WI38 (cell line): Measurements from ENCODE around the gene KCNJ6.

Experiments
- H3K4me3 ChIP-seq: 2 replicates; pipeline ENCODE4 v1.5.1; 2011; ENCODE audit warnings: low read depth, mild to moderate bottlenecking, control low read depth, low read length
- TF ChIP-seq, protein P1 (sequence below): IDR thresholded peaks from 2 replicates; pipeline ENCODE4 v1.5.1; 2012; ENCODE audit warnings: low read depth, mild to moderate bottlenecking, control low read depth, low read length

Gene KCNJ6

DNA sequence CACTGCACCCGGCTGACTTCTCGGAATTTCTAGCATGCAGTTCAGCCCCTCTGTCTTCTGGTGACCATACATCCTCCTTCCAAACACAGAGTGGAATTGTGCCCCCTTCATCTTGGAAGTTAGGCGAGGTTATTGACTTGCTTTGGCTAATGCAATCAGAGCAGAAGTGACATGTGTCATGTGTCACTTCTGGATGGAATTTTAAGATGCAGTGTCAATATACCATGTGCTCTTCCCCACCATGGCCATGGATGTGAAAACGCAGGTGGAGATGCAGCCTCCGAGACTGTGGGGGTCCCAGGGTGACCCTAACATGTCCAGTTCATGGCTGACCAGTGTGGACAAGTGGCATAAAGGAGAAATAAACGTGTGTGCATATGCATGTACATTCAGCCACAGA is 83.0 kb downstream of the KCNJ6 start:
- H3K4me3 ChIP-seq: no peak overlapping the region
- TF ChIP-seq, protein P1, sequence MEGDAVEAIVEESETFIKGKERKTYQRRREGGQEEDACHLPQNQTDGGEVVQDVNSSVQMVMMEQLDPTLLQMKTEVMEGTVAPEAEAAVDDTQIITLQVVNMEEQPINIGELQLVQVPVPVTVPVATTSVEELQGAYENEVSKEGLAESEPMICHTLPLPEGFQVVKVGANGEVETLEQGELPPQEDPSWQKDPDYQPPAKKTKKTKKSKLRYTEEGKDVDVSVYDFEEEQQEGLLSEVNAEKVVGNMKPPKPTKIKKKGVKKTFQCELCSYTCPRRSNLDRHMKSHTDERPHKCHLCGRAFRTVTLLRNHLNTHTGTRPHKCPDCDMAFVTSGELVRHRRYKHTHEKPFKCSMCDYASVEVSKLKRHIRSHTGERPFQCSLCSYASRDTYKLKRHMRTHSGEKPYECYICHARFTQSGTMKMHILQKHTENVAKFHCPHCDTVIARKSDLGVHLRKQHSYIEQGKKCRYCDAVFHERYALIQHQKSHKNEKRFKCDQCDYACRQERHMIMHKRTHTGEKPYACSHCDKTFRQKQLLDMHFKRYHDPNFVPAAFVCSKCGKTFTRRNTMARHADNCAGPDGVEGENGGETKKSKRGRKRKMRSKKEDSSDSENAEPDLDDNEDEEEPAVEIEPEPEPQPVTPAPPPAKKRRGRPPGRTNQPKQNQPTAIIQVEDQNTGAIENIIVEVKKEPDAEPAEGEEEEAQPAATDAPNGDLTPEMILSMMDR: no peak

GRCh38 chr21:37829447-37829846 is 86.8 kb downstream of the KCNJ6 start:
- TF ChIP-seq, protein P1: no peak
- no peak overlapping the region for H3K4me3 ChIP-seq

- TF ChIP-seq, protein P1: no peak
- H3K4me3 ChIP-seq: no peak overlapping the region
Observed at GRCh38 chr21:37828991-37829390, 87.3 kb downstream of the KCNJ6 start.

- TF ChIP-seq, protein P1: no peak
- no peak overlapping the region for H3K4me3 ChIP-seq
Observed at GRCh38 chr21:37828556-37828955, 87.7 kb downstream of the KCNJ6 start.

GRCh38 chr21:37827913-37828312 is 88.3 kb downstream of the KCNJ6 start:
- H3K4me3 ChIP-seq: no peak overlapping the region
- TF ChIP-seq, protein P1: no peak

- TF ChIP-seq, protein P1: no peak
Observed at GRCh38 chr21:37821786-37822450, 94.3 kb downstream of the KCNJ6 start.

DNA sequence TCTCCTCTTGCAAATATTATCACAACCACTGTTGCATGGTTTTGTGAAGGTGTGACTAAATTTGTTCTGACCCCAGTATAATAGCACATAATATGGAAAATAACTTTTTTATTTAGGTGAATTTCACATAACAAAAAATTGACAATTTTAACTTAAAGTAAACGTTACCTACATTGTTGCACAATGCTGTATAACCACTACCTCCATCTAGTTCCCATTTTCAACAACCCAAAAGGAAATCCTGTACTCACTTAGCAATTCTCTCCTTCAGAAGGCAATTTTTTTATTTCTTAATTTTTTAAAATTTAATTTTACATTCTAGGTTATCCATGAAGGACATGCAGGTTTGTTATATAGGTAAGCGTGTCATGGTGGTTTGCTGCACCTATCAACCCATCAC is 95.2 kb downstream of the KCNJ6 start:
- no peak overlapping the region for H3K4me3 ChIP-seq
- TF ChIP-seq, protein P1: no peak

More at GRCh38 chr21:37821786-37822450, 94.3 kb downstream of the KCNJ6 start:
- H3K4me3 ChIP-seq: no peak overlapping the region
